HG02840 (cell line): ENCODE measurements around the gene GPSM1.
"Not testable (repeated sequence)": the region's sequence is repeated elsewhere in the genome, so short reads cannot be mapped to it uniquely, and the experiment has no call there.

ENCODE experiments used
- ATAC-seq: cut with Tn5 transposase; IDR thresholded peaks from one replicate; pipeline ENCODE4 v1.9.1; 2021; ENCODE audit warnings: mild to moderate bottlenecking, moderate library complexity, moderate number of reproducible peaks; ENCODE audit not compliant: unreplicated experiment, low FRiP score

Gene GPSM1

DNA sequence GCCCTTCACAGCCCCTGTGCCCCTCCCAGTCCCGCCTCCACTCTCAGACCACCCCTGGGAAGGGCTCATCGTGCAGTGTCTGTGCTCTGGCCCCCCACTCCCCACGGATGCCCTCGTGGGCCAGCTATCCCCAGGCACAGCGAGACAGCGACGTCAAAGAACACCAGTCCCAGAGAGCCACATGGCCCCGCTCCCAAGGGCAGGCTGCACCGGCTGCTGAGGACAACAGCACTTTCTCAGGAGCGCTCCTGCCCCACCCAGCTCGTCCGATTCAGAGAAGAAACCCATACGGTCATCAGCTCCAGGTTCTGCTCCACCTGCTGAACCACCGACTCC lies 77.4 kb downstream of the GPSM1 start:
- ATAC-seq, result no peak

- ATAC-seq, result no peak
Measured at GRCh38 chr9:136405481-136405880, 78.1 kb downstream of the GPSM1 start.

- ATAC-seq, result not testable (repeated sequence)
Measured at GRCh38 chr9:136405904-136406303, 78.6 kb downstream of the GPSM1 start.

DNA sequence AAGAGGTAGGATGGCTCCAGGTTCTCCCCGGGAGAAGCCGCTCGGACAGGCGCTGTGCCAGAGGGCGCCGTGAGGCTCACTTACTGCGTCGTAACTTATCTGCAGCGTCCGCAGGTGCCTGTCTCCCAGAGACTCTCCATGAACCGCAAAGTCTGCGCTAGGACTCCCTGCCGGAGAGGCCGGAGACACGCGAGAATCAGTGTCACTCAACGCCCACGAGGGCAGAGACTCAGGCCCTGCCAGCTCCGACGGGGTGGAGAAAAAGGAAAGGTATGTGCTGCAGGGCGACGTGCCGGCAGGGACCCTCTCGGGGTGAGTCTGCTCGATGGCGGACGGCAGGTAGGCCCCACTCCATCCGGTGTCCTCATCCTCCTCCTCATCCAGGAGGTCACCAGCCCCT lies 79.7 kb downstream of the GPSM1 start:
- not testable (repeated sequence) for ATAC-seq

DNA sequence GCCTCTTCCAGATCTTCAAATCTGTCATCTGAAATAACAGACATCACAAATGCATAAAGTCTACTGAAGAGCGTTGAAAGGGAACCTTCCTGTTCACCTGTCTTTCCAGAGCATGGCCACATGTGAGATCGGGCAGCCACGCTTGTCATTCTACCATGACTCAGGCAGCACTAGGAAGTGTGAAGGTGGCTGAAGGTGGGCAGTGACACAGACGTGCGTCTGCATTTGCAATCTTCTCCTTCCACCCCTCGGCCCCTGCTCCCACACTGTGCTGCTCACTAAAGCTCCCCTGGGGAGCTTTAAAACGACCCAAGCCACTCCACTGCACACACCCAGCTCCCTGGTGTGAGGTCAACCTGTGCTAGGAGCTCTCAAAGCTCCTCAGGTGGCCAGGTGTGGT lies 80.6 kb downstream of the GPSM1 start:
- ATAC-seq, result no peak
